Activated CD4-positive, alpha-beta T cell treated with anti-CD3 and anti-CD28 coated beads, Interleukin-10, Interleukin-2, amounts not matched to agents 100 ng/mL and 50 ng/mL, durations not matched to agents 16 hours and 8 hours (primary cell): ENCODE measurements around the gene ZNF519.
"Not testable (repeated sequence)": the region's sequence is repeated elsewhere in the genome, so short reads cannot be mapped to it uniquely, and the experiment has no call there.

Source experiments
- DNase-seq: peaks from one replicate; pipeline ENCODE4 v3.0.0-alpha.2; 2020

The ZNF519 gene

DNA sequence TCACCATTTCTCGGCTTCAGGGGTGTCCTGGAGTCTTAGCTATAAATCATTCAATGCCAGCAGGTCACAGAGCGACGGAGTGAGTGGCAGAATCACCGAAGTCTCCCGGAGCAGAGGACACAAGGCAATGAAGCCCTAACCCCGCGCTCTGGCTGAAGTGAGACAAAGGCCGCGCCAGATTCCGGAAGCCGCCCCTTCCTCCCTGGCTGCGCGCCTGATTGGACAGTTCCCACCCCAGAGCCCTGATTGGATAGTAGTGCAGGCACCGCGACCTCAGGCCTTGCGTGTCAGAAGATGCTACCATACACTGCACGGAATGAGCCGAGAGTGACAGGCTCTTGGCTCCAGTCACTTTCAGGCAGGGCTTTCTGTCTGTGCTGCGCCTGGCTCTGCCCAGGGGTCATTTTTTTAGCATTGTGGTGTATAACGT, at the start of gene ZNF519:
TSS of gene ZNF519 (minus strand) at position 165 of the 430 bp plus-strand sequence. CDS start at position 7, 158 bp downstream.
- peak; percentile 97 for DNase-seq

DNA sequence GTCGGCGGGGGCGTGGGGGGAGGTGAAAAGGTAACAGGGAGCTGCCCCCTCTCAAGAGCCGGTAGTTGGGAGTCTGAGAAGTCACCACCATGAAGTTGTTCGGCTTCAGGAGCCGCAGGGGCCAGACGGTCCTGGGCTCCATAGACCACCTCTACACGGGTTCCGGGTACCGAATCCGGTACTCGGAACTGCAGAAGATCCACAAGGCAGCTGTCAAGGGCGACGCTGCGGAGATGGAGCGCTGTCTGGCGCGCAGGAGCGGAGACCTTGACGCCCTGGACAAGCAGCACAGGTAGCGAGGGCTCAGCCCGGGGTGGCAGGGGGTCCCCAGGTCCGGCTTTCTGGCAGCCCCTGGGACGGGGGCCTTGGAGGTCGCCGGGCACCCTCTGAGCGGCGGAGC, 47.1 kb upstream of the ZNF519 start:
- peak; percentile 25 for DNase-seq

DNA sequence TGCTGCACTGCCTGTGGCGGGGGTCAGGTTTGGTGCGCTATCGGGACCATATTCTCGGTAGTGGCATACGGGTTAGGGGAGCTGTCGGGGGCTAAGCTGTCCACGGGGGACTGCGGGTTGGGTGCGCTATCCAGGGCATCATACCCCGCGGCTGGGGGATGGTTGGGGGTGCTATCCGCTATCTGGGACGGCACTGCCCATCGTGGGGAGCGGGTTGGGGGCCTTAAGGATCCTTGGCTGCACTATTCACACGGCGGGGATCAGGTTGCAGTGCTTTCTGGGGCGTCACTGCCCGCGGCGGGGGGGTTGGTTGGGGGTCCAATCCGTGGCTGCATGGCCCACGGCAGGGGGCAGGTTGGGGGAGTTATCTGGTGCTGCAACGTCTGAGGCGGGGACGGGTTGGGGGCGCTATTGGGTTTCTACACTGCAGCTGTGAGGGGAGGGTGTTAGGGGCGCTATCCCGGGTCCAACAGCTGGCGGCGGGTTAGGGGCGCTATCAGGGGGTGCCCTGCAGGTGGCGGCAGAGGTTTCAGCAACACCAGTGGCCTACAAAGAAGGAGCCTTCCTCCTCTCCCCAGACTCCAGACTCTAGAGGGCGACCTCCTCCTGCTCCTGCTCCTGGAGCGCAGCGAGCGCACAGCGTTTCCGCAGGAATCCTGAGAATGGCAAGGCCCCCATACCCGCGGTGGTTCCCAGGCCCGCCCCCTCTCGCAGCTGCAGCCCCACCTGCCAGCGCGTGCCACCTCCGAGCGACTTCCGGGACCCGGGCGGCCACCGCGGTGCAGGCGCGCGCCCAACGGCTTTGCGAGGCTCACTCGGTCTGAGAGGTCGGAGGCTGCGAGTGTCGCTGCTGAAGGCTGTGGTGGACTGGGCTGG, 46.3 kb upstream of the ZNF519 start:
- peak; percentile 94 for DNase-seq

DNA sequence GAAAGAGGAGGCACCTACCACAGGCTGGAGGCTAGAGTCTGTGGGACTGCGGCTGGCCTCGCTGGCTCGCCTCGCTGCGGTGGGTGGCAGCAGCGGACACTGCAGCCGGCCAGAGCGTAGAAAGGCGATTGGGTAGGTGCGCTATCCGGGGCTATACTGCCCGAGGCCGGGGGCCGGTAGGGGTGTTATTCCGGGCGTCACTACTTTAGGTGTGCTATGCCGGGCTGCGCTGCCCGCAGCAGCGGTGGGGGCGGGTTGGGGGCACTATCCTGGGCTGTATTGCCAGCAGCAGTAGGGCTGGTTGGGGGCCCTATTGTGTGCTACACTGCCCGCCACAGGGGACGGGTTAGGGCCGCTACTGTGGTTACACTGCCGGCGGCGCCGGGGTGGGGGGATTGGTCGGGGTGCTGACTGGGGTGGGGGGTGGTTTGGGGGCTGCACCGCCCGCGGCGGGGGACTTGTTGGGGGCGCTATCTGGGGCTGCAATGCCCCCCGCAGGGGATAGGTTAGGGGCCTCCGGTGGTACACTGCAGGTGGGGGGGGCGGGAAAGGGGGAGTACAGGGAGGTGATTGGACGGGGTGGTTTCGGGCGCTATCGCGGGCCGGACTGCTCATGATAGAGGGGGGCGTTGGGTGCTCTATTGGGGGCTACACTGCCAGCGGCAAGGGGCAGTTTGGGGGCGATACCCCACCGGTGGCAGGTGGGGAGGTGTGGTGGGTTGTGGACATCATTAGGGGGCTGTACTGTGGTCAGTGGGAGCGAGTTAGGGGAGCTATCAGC, 45.5 kb upstream of the ZNF519 start:
- not testable (repeated sequence) for DNase-seq

DNA sequence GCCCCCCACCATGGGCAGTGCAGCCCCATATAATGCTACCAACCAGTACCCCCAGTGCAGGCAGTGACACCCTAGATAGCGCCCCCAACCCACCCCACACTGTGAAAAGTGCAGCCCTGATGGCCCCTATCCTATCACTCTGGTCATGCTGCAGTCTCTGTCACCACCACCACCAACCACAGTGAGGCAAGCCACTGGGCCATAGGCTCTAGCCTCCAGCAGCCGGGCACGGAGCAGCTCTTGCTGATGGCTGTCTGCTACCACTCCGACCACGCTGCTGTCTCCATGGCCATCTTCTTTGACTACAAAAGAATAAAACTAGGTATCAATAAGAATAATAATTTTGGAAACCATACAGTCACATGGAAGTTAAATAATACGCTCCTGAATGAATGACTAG, 43.2 kb upstream of the ZNF519 start:
- DNase-seq, result not testable (repeated sequence)

DNA sequence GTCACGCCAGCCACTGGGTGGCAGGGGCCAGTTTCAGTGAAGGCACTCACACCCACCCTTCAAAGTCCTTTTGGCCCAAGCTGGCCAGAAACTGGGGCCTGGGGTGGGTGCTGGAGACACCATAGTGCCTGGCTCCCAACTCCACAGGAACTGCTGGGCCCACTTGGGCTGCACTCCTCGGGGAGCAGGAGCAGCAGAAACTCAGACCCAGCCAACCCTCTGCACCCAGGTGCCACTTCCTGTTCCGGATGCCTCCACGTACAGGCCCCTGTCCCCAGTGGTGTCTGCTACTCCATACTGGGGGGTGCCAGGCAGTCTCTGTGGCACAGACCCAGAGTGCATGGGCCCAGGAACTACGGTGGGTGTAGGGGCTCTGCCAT, 42.5 kb upstream of the ZNF519 start:
- DNase-seq, result no peak

DNA sequence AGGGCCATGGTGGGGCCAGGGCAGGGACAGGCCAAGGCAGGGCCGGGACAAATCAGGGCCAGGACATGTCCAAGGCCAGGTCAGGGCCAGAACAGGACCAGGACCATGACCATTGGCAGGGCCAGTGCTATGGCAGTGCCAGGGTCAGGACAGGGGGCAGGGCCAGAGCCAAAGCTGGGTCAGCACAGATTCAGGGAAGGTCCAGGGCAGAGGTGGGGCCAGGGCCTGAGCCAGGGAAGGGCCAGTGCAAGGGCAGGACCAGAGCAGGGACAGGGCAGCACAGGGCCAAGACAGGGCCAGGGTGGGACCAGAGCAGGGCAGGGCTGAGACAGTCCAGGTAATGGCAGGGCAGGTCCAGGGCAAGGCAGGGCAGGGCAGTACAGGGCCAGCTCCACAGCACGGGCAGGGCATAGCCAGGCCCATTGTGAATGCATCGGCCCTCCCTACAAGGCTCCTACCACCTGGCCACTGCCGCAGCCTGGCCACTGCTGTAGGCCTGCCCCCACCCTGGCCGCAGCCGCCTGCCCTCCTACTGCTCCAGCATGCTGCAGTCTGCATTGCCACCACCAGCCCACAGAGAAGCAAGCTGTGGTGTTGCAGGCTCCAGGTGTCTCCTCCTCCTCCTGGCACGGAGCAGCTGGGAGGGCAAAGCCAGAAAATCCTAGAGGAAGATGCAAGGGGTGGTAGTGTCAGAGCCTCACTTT, 41.9 kb upstream of the ZNF519 start:
- DNase-seq, result not testable (repeated sequence)

DNA sequence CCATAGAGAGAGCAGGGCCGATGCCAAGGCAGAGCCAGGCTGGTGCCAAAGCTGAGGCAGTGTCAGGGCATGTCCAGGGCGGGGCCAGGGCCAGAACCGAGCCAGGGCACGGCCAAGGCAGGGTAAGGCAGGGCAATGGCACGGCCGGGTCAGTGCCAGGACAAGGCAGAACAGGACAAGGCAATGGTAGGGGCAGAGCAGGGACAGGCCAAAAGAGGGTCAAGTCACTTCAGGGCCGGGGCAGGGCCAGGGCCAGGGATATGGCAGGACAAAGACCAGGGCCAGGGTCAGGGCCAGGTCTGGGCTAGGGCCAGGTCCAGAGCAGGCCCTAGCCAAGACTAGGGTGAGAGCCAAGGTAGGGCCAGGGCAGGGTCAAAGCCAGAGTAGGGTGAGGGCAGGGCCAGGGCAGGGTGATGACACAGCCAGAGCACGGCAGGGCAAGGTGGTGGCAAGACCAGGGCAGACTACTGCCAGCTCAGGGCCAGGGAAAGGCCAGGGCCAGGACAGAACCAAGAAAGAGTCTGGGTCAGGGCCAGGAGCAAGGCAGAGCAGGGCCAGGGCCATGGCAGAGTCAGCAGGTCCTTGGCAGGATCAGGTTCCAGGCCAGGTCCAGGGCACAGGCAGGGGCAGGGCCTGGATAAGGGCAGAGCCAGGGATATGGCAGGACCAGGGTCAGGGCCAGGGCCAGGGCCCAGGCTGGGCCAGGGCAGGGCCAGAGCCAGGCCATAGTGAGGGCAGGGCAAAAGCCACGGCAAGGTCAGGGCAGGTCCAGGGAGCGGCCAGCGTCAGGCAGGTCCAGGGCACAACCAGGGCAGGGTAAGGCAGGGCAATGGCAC, 41.1 kb upstream of the ZNF519 start:
- not testable (repeated sequence) for DNase-seq

DNA sequence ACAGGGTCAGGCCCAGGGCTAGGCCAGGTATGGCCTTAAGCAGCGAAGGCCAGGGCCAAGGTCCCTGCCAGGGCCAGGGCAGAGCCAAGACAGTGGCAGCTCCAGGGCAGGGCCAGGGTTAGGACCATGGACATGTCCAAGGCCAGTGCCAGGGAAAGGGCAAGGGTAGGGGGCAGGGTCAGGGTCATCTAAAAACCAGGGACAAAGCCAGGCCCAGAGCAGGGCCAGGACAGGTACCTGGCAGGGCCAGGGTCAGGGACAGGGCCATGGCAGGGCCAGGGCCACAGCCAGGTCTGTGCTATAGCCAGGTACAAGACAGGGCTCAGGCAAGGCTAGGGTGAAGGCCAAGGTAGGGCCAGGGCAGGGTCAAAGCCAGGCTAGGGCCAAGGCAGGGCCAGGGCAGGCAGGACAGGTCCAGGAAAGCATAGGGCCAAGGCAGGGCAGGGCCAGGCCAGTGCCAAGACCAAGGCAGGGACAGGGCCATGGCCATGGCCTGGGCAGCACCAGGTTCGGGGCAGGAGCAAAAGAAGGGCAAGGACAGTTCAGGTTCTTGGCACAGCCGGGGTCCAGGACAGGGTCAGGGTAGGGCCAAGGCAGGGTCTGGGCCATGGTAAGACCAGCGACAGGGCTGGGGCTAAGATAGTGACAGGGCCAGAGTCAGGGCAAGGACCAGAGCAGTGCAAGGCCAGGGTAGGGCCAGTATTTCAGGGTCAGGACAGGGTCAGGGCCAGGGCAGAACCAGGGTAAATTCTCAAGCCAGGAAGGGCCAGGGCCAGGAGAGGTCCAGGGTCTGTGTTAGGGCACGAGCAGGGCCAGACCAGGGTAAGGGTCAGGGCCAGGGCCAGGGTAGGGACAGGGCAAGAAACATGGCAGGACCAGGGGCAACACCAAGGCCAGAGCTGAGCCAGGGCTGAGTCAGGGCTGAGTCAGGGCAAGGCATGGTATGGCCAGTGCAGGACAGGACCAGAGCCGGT, 40.2 kb upstream of the ZNF519 start:
- not testable (repeated sequence) for DNase-seq

DNA sequence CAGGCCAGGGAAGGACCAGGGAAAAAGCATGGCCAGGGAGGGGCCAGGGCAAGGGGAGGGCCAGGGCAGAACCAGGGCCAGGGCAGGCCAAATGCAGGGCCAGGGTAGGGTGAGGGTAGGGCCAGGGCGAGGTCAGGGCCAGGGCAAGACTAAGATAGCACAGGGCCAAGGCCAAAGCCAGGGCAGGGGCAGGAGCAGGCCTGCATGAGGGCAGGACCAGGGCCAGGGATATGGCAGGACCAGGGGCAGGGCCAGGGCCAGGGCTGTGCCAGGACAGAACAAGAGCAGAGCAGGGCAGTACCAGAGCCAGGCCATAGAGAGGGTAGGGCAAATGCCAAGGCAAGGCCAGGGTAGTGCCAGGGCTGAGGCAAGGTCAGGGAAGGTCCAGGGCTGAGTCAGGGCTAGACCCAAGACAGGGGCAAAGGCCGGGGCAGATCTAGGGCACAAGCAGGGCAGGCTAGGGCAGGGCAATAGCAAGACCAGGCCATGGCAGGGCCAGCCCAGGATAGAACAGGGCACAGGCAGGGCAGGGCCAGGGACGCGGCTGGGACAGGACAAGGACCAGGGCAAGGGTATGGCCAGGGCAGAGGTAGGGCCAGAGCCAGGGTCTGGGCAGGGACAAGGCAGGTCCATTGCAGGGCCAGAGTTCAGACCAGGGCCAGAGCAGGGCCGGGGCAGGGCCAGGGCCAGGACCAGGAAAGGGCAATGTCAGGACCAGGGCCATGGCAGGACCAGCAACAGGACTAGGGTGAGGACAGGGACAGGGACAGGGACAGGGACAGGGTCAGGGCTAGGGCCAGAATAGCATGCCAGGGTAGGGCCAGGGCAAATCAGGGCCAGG, 39.3 kb upstream of the ZNF519 start:
- not testable (repeated sequence) for DNase-seq

DNA sequence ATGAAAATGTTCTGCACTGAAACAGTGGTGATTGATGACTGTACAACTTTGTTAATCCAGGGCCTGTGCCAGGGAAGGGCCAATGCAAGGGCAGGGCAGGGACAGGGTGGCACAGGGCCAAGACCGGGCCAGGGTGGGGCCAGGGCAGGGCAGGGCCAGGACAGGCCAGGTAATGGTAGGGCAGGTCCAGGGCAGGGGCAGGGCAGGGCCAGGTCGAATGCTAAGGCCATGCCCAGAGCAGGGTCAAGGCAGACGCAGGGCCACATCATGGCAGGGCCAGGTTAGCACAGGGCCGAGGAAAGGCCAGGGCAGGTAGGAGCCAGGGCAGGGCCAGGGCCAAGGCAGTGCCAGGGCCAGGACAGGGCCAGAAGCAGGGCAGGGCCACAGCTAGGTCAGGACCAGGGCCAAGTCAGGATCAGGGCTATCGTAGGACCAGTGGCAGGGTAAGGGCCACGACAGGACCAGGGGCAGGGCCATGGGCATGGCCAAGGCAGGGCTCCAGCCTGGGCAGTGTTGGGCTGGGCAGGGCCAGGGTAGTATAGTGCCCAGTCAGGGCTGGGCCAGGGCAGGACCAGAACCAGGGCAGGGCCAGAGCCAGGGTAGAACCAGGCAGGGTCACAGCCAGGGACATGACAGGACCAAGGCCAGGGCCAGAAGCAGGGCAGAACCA, 38.3 kb upstream of the ZNF519 start:
- DNase-seq, result not testable (repeated sequence)

DNA sequence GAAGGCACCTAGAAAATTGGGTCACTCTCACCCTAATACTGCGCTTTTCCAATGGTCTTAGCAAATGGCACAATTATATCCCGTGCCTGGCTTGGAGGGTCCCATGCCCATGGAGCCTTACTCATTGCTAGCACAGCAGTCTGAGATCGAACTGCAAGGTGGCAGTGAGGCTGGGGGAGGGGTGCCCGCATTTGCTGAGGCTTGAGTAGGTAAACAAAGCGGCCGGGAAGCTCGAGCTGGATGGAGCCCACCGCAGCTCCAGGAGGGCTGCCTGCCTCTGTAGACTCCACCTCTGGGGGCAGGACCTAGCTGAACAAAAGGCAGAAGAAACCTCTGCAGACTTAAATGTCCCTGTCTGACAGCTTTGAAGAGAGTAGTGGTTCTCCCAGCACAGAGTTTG, 30.7 kb upstream of the ZNF519 start:
- not testable (repeated sequence) for DNase-seq

DNA sequence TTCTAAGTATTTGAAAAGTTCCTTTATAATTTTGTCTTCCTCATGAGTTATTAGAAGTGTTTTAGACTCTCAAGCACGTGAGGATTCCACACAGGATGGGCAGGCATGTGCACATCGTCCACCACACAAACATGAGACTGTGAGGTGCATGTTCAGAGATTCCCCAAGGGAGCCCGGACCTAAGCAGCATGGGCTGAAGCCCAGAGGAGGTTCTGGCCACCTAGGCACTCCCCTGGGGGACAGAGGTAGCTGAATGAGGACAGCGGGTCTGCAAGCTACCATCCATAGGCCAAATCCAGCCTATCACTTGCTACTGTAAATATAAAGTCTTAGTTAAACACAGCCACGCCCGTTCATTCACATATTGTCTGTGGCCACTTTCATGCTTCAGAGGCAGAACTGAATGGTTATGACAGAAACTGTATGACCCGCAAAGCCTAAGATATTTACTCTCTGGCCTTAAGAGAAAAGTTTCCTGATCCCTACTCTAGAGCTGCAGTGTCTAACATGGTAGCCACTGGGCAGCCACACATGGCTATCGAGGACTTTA, 19.4 kb upstream of the ZNF519 start:
- not testable (repeated sequence) for DNase-seq

DNA sequence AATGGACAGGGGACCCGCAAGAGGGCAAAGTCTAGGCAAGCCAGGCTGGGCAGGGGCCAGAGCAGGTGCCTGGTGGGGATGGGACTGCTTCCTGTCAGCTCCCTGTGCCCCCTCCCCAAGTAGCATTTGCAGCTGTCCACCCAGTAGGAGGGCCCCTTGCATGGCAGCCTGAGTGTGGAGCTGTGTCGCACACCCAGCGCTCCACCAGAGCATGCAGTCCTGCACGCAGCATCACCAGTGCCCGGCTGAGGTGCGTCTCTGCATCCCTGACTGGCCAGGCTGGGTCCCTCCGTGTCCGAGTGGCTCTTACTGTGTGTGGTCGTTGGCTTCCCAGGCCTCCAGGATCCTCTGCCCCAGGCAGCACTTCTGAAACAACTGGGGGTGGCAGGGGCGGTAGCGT, 18.5 kb upstream of the ZNF519 start:
- DNase-seq, result not testable (repeated sequence)

DNA sequence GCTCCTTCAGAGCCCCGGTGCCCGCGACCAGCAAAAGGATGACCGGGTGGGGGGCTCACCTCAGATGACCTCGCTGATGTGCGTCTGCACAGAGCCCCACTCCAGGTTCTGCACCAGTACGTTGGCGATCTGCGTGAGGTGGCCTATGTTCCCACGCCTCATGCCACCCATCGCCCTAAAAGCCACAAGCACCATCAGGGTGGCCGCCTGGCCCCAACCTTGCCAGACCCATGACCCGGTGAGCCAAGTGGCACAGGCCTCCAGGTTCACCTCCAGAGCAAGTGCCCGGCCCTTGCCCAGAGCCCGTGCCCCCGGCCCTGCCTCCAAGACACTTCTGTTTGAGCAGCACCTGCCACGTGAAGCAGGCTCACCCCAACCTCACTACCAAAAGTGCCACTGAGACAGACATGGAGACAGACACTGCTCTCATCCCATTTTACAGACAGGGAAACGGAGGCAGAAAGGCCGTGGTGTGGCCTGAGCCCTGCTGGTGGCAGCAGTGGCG, 17.7 kb upstream of the ZNF519 start:
- DNase-seq, result not testable (repeated sequence)

DNA sequence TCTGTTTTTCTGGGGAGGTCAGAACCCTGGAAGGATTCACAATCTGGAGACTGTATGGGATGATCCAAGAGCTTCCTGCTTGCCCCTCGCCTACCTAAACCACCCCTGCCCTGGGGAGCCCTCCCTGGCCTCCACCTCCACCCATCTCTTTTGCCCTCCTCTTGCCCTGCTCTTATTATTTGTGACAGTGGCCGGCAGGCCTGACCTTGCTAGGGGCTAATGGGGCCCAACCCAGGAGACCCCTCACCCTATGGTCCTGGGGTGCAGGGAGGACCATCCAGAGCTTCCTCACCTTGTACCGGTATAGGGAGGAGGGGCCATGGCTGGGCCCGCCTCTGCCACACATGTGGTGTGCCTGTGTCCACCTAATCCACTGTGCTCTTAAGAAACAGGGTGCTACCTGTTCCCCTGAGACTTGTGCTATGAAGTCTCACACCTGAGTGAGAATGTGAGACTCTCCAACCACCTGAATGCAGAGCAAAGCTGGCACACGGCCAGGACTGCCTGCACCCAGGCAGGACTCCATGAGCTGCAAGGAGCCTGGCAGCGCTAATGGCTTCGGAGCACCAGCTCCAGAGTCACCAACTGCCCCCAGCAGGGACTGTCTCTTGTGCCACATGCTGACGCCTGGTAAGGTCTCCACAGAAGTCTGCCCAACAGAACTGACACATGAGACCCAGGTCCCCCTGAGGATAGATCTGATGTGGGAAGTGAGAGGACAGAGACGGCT, 17.1 kb upstream of the ZNF519 start:
- DNase-seq, result not testable (repeated sequence)

DNA sequence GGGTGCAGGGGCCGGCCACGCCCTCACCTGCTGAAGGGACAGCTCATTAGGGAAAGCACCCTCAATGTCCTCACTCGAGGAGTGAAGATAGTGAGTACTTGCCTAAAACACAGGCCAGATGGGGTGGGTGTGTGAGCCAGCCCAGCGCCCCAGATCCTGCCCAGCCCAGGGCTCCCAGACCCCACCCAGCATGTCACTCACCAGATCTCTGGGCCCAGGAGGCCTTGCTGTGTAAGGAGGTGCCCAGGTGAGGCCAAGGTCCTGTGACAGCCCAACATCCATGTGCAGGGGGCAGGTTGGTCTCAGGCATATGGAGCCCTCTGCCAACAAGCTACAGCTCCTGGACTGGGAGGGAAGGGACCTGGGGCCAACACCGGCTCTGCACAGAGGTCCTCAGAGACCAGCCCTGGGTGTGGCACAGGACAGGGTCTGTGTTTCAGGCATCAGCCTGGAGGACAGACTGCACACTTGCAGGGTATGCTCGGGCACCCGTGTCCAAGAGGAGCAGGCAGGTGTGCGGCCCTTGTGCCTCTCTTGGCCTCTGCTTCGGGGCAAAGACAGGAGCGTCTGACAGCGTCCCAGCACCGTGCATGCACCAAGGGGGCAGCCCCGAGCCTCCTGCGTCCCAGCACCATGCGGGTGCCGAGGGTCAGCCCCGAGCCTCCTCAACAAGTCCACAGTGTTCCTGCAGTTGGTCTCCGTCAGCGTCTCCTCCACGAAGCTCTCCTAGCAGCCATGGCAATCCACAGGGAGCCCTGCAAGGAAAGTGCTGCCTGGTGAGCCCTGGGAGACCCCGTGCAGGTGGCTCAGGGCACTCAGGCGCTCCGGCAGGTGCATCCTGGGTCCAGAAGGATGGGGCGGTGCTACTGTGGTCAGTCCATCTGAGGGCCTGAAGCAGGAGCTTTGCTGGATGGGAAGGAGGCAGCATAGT, 16.0 kb upstream of the ZNF519 start:
- not testable (repeated sequence) for DNase-seq
